Psoas muscle (tissue), 8 donors: Measurements from ENCODE around the gene HVCN1. TPM values are rescaled to one million over a fixed set of nuclear protein-coding genes. Genes with fewer than 3 reads are reported as not detected.

ENCODE experiments used
- ATAC-seq, 4 donors: fragments of 200-7000 bp; cut with Tn5 transposase; one replicate each; pipeline ENCODE4 v1.9.1; 2020; ENCODE audit warnings: moderate library complexity in 3 of 4, mild to moderate bottlenecking in 2 of 4
- DNase-seq, 2 donors: peaks; one replicate each; pipeline ENCODE4 v3.0.0-alpha.2; 2020
- H3K27ac ChIP-seq: fragments of 200-600 bp; one replicate; pipeline ENCODE4 v1.8.0; 2022
- H3K27me3 ChIP-seq, 3 donors: fragments of 200-600 bp in 1 of 3; one replicate each; pipeline versions ENCODE4 v1.6.1 to v1.8.0; 2013 to 2022; ENCODE audit warnings: low read length in 2 of 3, mild to moderate bottlenecking in 2 of 3, moderate library complexity in 1 of 3; ENCODE audit not compliant: insufficient read depth in 3 of 3
- H3K36me3 ChIP-seq, 2 donors: fragments of 200-600 bp in 1 of 2; one replicate each; pipeline versions ENCODE4 v1.6.1 to v1.8.0; 2013 to 2022; ENCODE audit warnings: low read depth in 1 of 2, mild to moderate bottlenecking in 1 of 2, moderate library complexity in 1 of 2; ENCODE audit not compliant: insufficient read depth in 1 of 2
- H3K4me1 ChIP-seq: fragments of 200-600 bp; one replicate; pipeline ENCODE4 v1.8.0; 2022
- H3K4me3 ChIP-seq: fragments of 200-600 bp; one replicate; pipeline ENCODE4 v1.8.0; 2022; ENCODE audit warnings: mild to moderate bottlenecking
- H3K9me3 ChIP-seq: fragments of 200-600 bp; one replicate; pipeline ENCODE4 v1.8.0; 2022
- CTCF ChIP-seq: fragments of 200-600 bp; IDR thresholded peaks from one replicate; pipeline ENCODE4 v1.8.0; 2022; ENCODE audit warnings: antibody characterized with exemption
- WGBS, 3 donors: extraction: QIAGEN DNeasy Blood & Tissue Kit; methylation state at CpG; one replicate each; pipeline versions ENCODE4 v1.1.6 to v1.1.7; 2013; 5-methylcytosine and 5-hydroxymethylcytosine counted together
- intact Hi-C, 2 donors: fragments of 100-400 bp; cut with DNase I; formaldehyde crosslinking; loops; one replicate each; pipeline versions ENCODE4 v1.11.0 to v1.14.2; 2022
- polyA plus RNA-seq, 3 donors: library from polyadenylated mRNA; stranded (reverse); fragments of 200-250 nt; gene quantifications; one replicate each; pipeline ENCODE4 v1.2.3, GENCODE V29; 2013
- total RNA-seq, 4 donors: library from RNA; stranded (reverse); fragmentation: NEBNext Ultra II Directional in 2 of 4; extraction: Animal tissue kit (Norgen Biotek cat#: 25700) in 2 of 4; gene quantifications; one replicate each; pipeline versions ENCODE4 v1.2.1 to v1.2.4, GENCODE V29; 2021 to 2023
- donor health status: healthy with polysubstance abuse.
- donor health status: DM: no; HTN: no; CAD: no; lungs with moderate emphysema.
- donor health status: Bipolar disorder and iron deficiency.
- donor health status: healthy.
- donor health status: DM: yes; HTN: yes; CAD: no.
- donor health status: DM: no; HTN: no; CAD: no.
- donor health status: DM: no; HTN: no; CAD: no.
- donor health status: DM: yes; HTN: yes; CAD: no.

Gene HVCN1
- total and polyA plus RNA-seq, 7 donors = 1.4 to 8.9 (median 3.1) TPM

DNA sequence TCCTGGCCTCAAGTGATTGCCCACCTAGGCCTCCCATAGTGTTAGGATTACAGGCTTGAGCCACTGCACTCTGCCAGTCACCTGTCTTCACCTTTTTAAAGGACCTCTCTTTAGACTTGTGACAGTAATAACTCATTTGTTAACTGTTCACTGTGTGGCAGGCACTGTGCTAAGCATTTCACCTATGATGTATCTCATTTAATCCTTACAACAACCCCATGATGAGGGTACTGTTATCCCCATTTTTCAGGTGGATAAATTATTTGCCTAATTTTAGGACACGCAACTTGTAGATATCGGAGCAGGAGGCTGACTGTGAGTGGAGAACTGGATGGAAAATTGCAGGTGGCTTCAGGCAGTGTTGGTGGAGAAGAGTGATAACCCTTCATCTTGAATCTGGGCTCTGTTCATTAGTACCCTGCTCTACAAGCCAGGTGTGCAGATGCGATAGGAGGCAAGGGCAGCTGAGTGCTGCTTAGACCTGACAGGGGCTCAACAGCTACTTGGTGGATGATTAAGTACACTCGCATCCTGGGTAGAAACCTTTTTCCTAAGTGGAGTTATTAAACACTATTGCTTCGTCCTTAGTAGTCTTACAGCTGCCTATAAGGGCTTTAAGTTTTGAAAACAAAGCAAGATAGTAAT is 72.3 kb downstream of the HVCN1 start:
- H3K27ac ChIP-seq = no peak overlapping the region
- peaks cover 0 to 8% of the 10 kb centered on the region in 2 donors for H3K36me3 ChIP-seq
- 85 to 95% (median 94%) methylated on average over 5 of the region's 5 CpGs for WGBS, 3 donors
- ATAC-seq (no peak), DNase-seq (no peak)
- H3K4me1 ChIP-seq = peaks cover 7% of the 10 kb centered on the region
- H3K9me3 ChIP-seq = no peaks in the 10 kb centered on the region
- H3K4me3 ChIP-seq = no peak overlapping the region
- no peaks in the 10 kb centered on the region for H3K27me3 ChIP-seq
- no peak for TF ChIP-seq CTCF
- intact Hi-C loops = no loop called here

DNA sequence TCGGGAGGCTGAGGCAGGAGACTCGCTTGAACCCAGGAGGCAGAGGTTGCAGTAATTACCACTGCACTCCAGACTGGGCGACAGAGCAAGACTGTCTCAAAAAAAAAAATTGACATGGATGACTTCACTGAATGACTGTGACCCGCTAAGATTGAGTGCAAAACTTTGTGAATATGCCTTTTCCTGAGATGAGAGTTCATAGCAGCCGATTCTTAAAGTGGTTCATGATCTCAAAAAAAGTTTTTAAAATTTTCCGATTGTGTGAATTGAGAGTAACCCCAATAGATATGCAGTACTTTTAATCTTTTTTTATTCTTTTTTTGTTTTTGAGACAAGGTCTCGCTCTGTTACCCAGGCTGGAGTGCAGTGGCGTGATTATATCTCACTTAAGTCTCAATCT is 73.7 kb downstream of the HVCN1 start:
- no peak for ATAC-seq
- peaks cover 7% of the 10 kb centered on the region for H3K4me1 ChIP-seq
- H3K27me3 ChIP-seq = no peaks in the 10 kb centered on the region
- no peak overlapping the region for H3K27ac ChIP-seq
- DNase-seq = no peak
- WGBS, 3 donors = 84 to 89% (median 86%) methylated on average over 8 of the region's 8 CpGs
- TF ChIP-seq CTCF = no peak
- H3K36me3 ChIP-seq = peaks cover 0 to 8% of the 10 kb centered on the region in 2 donors
- intact Hi-C loops = no loop called here
- no peaks in the 10 kb centered on the region for H3K9me3 ChIP-seq
- peak overlapping the region; percentile 80 for H3K4me3 ChIP-seq

GRCh38 chr12:110613771-110614684 is 74.9 kb downstream of the HVCN1 start, which contains the start of gene TCTN1:
TCTN1 (plus strand) TSS chr12:110614129; CDS start chr12:110614183, 54 bp downstream.
- WGBS, 3 donors = 2% methylated on average over 53 to 60 of the region's 60 CpGs
- intact Hi-C loops = loop anchor here in 1 of 2 donors (5.0 kb wide), 1 partner anchor 78 kb away; no protein-coding TSS in a partner anchor

More at GRCh38 chr12:110613771-110614684, 74.9 kb downstream of the HVCN1 start, which contains the start of gene TCTN1:
- peaks cover 7% of the 10 kb centered on the region for H3K4me1 ChIP-seq
- ATAC-seq = peak; percentile 99
- peak within 1 kb of the TSS; percentile 56 for H3K27ac ChIP-seq
- no peak for TF ChIP-seq CTCF
- peak; percentile 98 for DNase-seq
- peak within 1 kb of the TSS; percentile 80 for H3K4me3 ChIP-seq
- H3K36me3 ChIP-seq = peaks cover 0 to 8% of the 10 kb centered on the region in 2 donors
- no peaks in the 10 kb centered on the region for H3K27me3 ChIP-seq
- H3K9me3 ChIP-seq = no peaks in the 10 kb centered on the region
